ENCODE measurements around the gene CST4.

DNA sequence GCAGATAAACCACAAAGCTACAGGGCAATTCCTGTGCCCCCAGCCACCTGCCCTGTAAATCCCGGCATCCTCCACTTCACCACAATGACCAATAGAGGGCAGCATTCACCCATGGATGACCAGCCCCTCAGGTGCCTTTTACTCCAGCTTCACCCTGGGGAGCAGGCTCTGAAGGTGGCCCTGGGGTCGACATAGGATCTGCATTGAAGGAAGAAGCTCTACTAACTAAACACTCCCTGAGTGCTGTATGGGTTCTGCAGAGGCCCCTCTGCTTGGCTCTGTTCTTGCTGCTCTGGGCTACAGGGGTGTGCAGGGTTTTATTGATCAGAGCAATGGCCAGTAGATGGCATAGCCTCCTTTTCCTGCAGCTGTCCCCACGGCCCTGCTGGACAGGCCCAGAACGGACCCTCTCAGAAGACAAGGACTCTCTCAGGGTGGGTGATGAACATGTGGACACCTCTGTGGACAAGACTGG is 20.3 kb downstream of the CST4 start:
- TF ChIP-seq EP300 (IDR thresholded peaks at IDR 0.05; ENCODE audit: borderline replicate concordance) (no peak), TAF1 (IDR thresholded peaks at IDR 0.05; ENCODE audit: low read depth) (no peak), RAD21 (IDR thresholded peaks at IDR 0.05; ENCODE audit: low read depth) (peak; percentile 77), NFIC (IDR thresholded peaks at IDR 0.05) (no peak), CREB1 (IDR thresholded peaks at IDR 0.05; ENCODE audit: low read depth) (no peak), FOXM1 (IDR thresholded peaks at IDR 0.05; ENCODE audit: borderline replicate concordance, low read depth) (no peak), CEBPB (IDR thresholded peaks at IDR 0.05) (no peak), TCF12 (IDR thresholded peaks at IDR 0.05; ENCODE audit: low read depth) (no peak), EGR1 (IDR thresholded peaks at IDR 0.05) (no peak)
- TF ChIP-seq, protein P1, sequence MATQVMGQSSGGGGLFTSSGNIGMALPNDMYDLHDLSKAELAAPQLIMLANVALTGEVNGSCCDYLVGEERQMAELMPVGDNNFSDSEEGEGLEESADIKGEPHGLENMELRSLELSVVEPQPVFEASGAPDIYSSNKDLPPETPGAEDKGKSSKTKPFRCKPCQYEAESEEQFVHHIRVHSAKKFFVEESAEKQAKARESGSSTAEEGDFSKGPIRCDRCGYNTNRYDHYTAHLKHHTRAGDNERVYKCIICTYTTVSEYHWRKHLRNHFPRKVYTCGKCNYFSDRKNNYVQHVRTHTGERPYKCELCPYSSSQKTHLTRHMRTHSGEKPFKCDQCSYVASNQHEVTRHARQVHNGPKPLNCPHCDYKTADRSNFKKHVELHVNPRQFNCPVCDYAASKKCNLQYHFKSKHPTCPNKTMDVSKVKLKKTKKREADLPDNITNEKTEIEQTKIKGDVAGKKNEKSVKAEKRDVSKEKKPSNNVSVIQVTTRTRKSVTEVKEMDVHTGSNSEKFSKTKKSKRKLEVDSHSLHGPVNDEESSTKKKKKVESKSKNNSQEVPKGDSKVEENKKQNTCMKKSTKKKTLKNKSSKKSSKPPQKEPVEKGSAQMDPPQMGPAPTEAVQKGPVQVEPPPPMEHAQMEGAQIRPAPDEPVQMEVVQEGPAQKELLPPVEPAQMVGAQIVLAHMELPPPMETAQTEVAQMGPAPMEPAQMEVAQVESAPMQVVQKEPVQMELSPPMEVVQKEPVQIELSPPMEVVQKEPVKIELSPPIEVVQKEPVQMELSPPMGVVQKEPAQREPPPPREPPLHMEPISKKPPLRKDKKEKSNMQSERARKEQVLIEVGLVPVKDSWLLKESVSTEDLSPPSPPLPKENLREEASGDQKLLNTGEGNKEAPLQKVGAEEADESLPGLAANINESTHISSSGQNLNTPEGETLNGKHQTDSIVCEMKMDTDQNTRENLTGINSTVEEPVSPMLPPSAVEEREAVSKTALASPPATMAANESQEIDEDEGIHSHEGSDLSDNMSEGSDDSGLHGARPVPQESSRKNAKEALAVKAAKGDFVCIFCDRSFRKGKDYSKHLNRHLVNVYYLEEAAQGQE (IDR thresholded peaks at IDR 0.05; ENCODE audit: low read depth): no peak
